ENCODE results near the gene CELSR3. TPM values are rescaled to one million over a fixed set of nuclear protein-coding genes. Genes with fewer than 3 reads are reported as not detected.

CELSR3 gene
- polyA plus RNA-seq, 4 donors: 0.27 to 2.8 (median 1.1) TPM

DNA sequence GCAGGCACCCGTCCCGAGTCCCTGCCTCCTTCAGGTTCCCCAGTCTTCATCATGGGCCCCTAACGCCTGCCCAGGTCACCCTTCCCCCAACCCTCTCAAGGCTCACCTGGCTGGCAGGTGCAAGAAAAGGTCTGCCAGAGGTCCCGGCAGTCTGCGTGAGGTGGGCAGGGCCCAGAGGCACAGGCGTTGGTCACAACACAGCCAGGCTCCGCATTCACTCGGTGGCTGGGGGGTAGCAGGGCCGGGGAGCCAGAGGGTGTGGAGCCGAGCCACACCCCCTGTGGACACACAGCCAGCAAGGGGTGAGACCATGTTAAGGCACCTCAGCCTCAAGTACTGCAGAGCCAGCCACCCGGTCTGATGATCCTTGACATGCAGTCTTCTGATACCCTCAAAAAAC, 10.9 kb downstream of the CELSR3 start:
- peaks cover 0 to 10% (median 0%) of the 10 kb centered on the region in 3 donors for H3K4me1 ChIP-seq (ENCODE audit: control insufficient read depth in 3 of 3, insufficient read depth in 2 of 3, low read depth in 1 of 3, low read length in 2 of 3)
- no peak overlapping the region for H3K4me3 ChIP-seq (ENCODE audit: low read depth in 1 of 3, low read length in 3 of 3)
- H3K27ac ChIP-seq (ENCODE audit: low read depth in 1 of 3, low read length in 2 of 3): no peak overlapping the region
- FAIRE-seq (no peak), DNase-seq (no peak)
- no peaks in the 10 kb centered on the region for H3K9me3 ChIP-seq (ENCODE audit: control insufficient read depth in 2 of 2, insufficient read depth in 1 of 2, low read depth in 1 of 2, low read length in 1 of 2)
- 33 to 71% (median 59%) methylated on average over 11 of the region's 11 CpGs for WGBS, 3 donors
- peaks cover 0 to under 1% (median 0%) of the 10 kb centered on the region in 3 donors for H3K27me3 ChIP-seq (ENCODE audit: control insufficient read depth in 3 of 3, insufficient read depth in 3 of 3, low read length in 3 of 3)
- H3K36me3 ChIP-seq (ENCODE audit: control insufficient read depth in 3 of 3, insufficient read depth in 2 of 3, low read depth in 1 of 3, low read length in 3 of 3): peaks cover 0 to 16% (median 0%) of the 10 kb centered on the region in 3 donors

DNA sequence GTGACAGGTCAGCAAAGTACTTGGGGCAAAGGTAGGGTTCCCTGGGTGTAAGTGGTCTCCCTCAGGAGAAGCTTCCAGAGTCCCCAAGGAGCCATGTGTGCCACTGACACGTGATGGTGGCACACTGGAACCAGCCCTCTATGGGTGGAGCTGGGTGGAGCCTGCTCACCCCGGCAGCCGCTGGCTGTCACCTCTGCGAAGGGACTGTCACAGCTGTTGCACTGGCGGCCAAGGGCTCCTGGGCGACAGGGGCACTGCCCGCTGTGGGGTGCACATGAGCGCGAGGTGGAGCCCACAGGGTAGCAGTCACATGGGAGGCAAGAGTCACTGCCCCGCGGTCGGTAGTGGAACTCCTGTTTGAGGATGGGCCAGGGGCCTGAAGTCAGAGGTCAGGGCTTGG, 12.0 kb downstream of the CELSR3 start:
- 65 to 85% (median 73%) methylated on average over 12 of the region's 12 CpGs for WGBS, 3 donors
- Histone ChIP-seq H3K27me3 (ENCODE audit: control insufficient read depth in 3 of 3, insufficient read depth in 3 of 3, low read length in 3 of 3) (no peaks in the 10 kb centered on the region), H3K4me3 (ENCODE audit: low read depth in 1 of 3, low read length in 3 of 3) (no peak overlapping the region), H3K27ac (ENCODE audit: low read depth in 1 of 3, low read length in 2 of 3) (no peak overlapping the region), H3K9me3 (ENCODE audit: control insufficient read depth in 2 of 2, insufficient read depth in 1 of 2, low read depth in 1 of 2, low read length in 1 of 2) (no peaks in the 10 kb centered on the region), H3K36me3 (ENCODE audit: control insufficient read depth in 3 of 3, insufficient read depth in 2 of 3, low read depth in 1 of 3, low read length in 3 of 3) (peaks cover 0 to 23% (median 0%) of the 10 kb centered on the region in 3 donors), H3K4me1 (ENCODE audit: control insufficient read depth in 3 of 3, insufficient read depth in 2 of 3, low read depth in 1 of 3, low read length in 2 of 3) (peaks cover 0 to 8% (median 0%) of the 10 kb centered on the region in 3 donors)
- DNase-seq: peak in 1 of 2 donors; percentile 28
- FAIRE-seq: no peak

DNA sequence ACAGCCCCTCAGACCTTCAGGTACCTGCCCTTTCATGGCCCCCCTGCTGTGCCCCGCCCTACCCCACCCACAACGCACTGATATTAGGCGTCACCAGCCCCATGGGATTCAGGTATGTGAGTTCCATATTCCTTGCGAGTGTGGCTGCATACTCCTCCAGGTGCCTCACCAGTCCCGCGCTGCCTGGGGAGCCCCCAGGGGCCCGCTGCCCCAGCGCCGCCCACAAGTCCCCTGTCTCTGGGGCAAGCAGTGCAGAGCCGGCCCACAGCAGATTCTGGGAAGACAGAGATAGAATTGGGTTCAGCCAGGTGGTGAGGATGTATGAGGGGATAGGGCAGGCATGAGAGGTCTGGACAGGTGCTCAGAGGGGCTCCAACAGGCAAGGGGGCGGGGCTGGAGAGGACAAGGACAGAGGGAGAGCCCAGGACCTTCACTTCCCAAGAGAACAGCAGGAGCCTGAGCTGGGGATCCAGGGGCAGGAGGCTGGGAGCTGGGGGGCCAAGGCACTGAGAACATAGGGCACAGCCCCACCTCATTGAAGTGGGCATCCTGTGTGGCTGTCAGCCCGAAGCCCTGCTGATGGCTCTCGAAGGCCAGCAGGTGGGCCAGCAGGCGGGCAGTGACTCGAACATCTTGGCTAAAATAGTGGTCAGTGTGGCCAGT, 14.4 kb downstream of the CELSR3 start:
- DNase-seq (no peak), FAIRE-seq (no peak)
- 73 to 86% (median 82%) methylated on average over 15 of the region's 15 CpGs for WGBS, 3 donors

DNA sequence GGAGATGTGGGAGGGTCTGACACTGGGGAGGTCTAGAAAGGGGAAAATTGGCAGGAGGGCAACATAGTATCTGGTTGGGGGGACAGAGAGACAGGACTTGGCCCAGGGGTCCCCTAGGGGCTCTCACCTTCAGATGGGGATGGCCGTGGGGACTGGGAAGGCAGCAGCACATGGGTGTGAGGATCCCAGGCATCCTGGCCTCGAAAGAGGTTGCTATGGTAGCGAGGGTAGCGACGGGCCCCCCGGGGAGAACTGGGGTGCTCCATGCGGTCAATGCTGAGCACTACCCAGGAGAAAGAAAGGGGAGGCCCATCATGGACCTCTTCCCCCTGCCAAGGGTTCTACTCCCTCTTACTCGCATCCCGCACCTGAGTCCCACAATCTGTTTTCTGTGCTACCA, 15.0 kb downstream of the CELSR3 start:
- no peak for DNase-seq
- 74 to 84% (median 80%) methylated on average over 9 of the region's 9 CpGs for WGBS, 3 donors
- Histone ChIP-seq H3K36me3 (ENCODE audit: control insufficient read depth in 3 of 3, insufficient read depth in 2 of 3, low read depth in 1 of 3, low read length in 3 of 3) (peaks cover 0 to 24% (median 0%) of the 10 kb centered on the region in 3 donors), H3K27ac (ENCODE audit: low read depth in 1 of 3, low read length in 2 of 3) (no peak overlapping the region), H3K4me3 (ENCODE audit: low read depth in 1 of 3, low read length in 3 of 3) (no peak overlapping the region), H3K27me3 (ENCODE audit: control insufficient read depth in 3 of 3, insufficient read depth in 3 of 3, low read length in 3 of 3) (no peaks in the 10 kb centered on the region), H3K9me3 (ENCODE audit: control insufficient read depth in 2 of 2, insufficient read depth in 1 of 2, low read depth in 1 of 2, low read length in 1 of 2) (no peaks in the 10 kb centered on the region), H3K4me1 (ENCODE audit: control insufficient read depth in 3 of 3, insufficient read depth in 2 of 3, low read depth in 1 of 3, low read length in 2 of 3) (peaks cover 0 to 8% (median 0%) of the 10 kb centered on the region in 3 donors)
- no peak for FAIRE-seq

More for the DNA sequence above, 14.4 kb downstream of the CELSR3 start:
- Histone ChIP-seq H3K4me1 (ENCODE audit: control insufficient read depth in 3 of 3, insufficient read depth in 2 of 3, low read depth in 1 of 3, low read length in 2 of 3) (peaks cover 0 to 8% (median 0%) of the 10 kb centered on the region in 3 donors), H3K36me3 (ENCODE audit: control insufficient read depth in 3 of 3, insufficient read depth in 2 of 3, low read depth in 1 of 3, low read length in 3 of 3) (peaks cover 0 to 26% (median 0%) of the 10 kb centered on the region in 3 donors), H3K27ac (ENCODE audit: low read depth in 1 of 3, low read length in 2 of 3) (no peak overlapping the region), H3K9me3 (ENCODE audit: control insufficient read depth in 2 of 2, insufficient read depth in 1 of 2, low read depth in 1 of 2, low read length in 1 of 2) (no peaks in the 10 kb centered on the region), H3K4me3 (ENCODE audit: low read depth in 1 of 3, low read length in 3 of 3) (no peak overlapping the region), H3K27me3 (ENCODE audit: control insufficient read depth in 3 of 3, insufficient read depth in 3 of 3, low read length in 3 of 3) (no peaks in the 10 kb centered on the region)

DNA sequence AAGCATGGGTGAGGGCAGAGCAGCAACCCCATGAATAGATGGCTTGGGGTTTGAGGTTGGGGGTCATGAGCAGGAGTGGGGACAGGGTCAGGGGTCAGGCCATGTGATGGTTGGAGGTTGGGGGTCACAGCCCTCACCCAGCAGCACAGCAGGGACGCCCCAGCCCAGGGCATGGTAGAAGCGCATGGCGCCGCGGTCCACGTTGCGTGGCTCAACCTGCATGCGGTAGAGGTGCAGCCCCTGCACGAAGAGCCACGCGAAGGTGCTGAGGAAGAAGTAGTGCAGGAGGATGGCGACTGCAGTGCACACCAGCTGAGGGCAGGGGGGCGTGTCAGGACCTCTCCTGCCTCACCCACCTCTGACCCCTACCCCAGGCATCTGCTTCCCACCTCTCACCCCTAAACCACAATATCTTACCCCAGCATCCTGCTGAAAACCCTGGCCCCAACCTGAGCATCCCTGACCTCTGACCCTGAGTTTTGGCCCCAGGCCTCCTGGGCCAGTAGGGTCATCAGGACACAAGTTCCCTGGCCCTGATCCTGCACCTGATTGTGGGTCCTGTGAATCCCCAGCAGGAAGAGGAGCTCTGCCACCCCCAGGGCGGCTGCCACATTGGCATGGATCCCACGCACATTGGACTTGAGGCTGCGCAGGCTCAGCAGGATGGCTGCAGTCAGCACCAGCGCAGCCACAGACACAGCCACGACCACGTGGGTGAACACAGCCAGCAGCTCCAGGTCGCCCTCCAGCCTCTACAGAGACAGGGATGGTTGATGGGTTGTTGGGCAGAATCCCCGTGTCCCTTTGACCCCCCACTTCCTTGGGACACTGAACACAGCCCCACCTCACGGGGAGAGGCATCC, 17.6 kb downstream of the CELSR3 start:
- Histone ChIP-seq H3K4me3 (ENCODE audit: low read depth in 1 of 3, low read length in 3 of 3) (no peak overlapping the region), H3K36me3 (ENCODE audit: control insufficient read depth in 3 of 3, insufficient read depth in 2 of 3, low read depth in 1 of 3, low read length in 3 of 3) (peaks cover 0 to 25% (median 0%) of the 10 kb centered on the region in 3 donors), H3K9me3 (ENCODE audit: control insufficient read depth in 2 of 2, insufficient read depth in 1 of 2, low read depth in 1 of 2, low read length in 1 of 2) (no peaks in the 10 kb centered on the region), H3K4me1 (ENCODE audit: control insufficient read depth in 3 of 3, insufficient read depth in 2 of 3, low read depth in 1 of 3, low read length in 2 of 3) (peaks cover 0 to 8% (median 0%) of the 10 kb centered on the region in 3 donors), H3K27me3 (ENCODE audit: control insufficient read depth in 3 of 3, insufficient read depth in 3 of 3, low read length in 3 of 3) (no peaks in the 10 kb centered on the region), H3K27ac (ENCODE audit: low read depth in 1 of 3, low read length in 2 of 3) (no peak overlapping the region)
- 86 to 89% (median 87%) methylated on average over 20 to 22 of the region's 22 CpGs for WGBS, 3 donors
- no peak for FAIRE-seq
- no peak for DNase-seq

DNA sequence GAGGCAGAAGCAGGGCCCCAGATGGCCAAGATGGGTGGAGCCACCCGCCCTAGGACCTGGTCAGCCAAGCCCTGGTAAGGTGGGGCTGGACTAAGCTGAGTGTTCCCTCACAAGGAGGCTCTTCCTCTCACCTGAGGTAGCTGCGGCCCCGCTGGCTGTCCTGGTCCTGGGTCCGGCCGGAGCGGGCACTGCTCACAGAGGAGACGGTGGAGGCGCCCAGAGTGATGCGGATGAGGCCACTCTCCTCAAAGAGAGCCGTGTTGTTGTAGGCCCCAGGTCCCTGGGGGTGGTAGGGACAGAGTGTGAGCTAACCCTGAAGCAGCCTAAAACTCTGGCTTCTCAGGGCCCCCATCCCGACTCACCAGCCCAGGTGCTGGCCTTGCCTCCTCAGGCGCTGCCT, 20.1 kb downstream of the CELSR3 start:
- Histone ChIP-seq H3K36me3 (ENCODE audit: control insufficient read depth in 3 of 3, insufficient read depth in 2 of 3, low read depth in 1 of 3, low read length in 3 of 3) (peaks cover 0 to 24% (median 0%) of the 10 kb centered on the region in 3 donors), H3K27me3 (ENCODE audit: control insufficient read depth in 3 of 3, insufficient read depth in 3 of 3, low read length in 3 of 3) (no peaks in the 10 kb centered on the region), H3K4me1 (ENCODE audit: control insufficient read depth in 3 of 3, insufficient read depth in 2 of 3, low read depth in 1 of 3, low read length in 2 of 3) (no peaks in the 10 kb centered on the region), H3K4me3 (ENCODE audit: low read depth in 1 of 3, low read length in 3 of 3) (no peak overlapping the region), H3K27ac (ENCODE audit: low read depth in 1 of 3, low read length in 2 of 3) (no peak overlapping the region), H3K9me3 (ENCODE audit: control insufficient read depth in 2 of 2, insufficient read depth in 1 of 2, low read depth in 1 of 2, low read length in 1 of 2) (no peaks in the 10 kb centered on the region)
- no peak for FAIRE-seq
- WGBS, 3 donors: 87 to 93% (median 92%) methylated on average over 11 to 12 of the region's 12 CpGs
- no peak for DNase-seq

DNA sequence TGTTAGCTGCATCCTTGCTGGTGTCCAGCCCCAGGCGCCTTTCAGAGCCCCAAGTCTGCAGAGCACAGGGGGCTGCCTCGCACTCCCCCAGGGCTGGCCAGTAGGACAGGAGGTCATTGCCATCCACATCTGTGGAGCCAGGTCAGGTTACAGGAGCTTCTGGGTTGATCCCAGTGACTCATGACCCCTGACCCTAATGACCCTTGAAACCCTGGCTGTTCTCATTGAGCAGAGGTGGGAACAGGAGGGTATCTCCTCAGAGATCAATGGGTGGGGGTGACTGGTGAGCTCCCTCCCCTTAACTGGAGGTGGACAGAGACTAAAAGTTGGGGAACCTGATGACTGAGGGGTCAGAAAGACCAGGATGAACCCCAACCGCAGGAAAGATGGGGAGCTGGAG, 21.3 kb downstream of the CELSR3 start:
- DNase-seq (no peak), FAIRE-seq (no peak)
- Histone ChIP-seq H3K4me1 (ENCODE audit: control insufficient read depth in 3 of 3, insufficient read depth in 2 of 3, low read depth in 1 of 3, low read length in 2 of 3) (peaks cover 0 to 4% (median under 1%) of the 10 kb centered on the region in 3 donors), H3K4me3 (ENCODE audit: low read depth in 1 of 3, low read length in 3 of 3) (no peak overlapping the region), H3K27me3 (ENCODE audit: control insufficient read depth in 3 of 3, insufficient read depth in 3 of 3, low read length in 3 of 3) (no peaks in the 10 kb centered on the region), H3K36me3 (ENCODE audit: control insufficient read depth in 3 of 3, insufficient read depth in 2 of 3, low read depth in 1 of 3, low read length in 3 of 3) (peaks cover 0 to 19% (median 0%) of the 10 kb centered on the region in 3 donors), H3K27ac (ENCODE audit: low read depth in 1 of 3, low read length in 2 of 3) (no peak overlapping the region), H3K9me3 (ENCODE audit: control insufficient read depth in 2 of 2, insufficient read depth in 1 of 2, low read depth in 1 of 2, low read length in 1 of 2) (no peaks in the 10 kb centered on the region)
- WGBS, 3 donors: 91 to 97% (median 94%) methylated on average over 3 of the region's 3 CpGs

DNA sequence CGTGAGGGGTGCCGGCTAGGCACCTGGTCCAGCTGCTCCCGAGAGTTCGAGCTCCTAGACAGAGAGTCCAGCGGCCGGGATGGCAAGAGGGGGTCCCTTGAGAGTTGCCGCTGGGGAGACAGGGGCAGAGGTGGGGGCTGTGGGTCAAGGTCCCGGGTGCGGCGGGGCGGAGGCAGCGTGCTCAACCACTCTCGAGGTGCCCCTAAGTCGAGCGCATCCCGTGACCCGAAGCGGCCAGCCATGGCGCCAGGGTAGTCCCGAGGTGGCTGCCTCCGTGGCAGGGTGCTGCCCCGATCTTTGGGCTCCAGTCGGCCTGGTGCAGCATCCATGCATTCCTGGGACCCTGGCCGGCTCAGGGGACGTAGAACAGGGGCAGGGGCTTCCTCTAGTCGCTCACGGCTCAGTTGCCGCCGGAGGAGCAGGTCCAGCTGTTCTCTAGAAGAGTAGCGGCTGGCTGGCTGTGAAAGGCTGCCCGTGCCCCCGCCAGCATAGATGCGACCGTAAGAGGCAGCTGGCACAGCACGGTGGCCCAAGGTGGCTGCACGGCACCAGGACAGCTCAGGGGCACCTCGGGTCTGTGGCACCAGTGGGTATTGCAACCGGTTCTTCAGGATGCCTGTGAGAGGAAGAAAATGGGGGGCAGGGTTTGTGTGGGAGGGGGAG, 22.6 kb downstream of the CELSR3 start:
- FAIRE-seq: no peak
- DNase-seq: no peak
- 86 to 91% (median 88%) methylated on average over 33 to 38 of the region's 38 CpGs for WGBS, 3 donors
- Histone ChIP-seq H3K27me3 (ENCODE audit: control insufficient read depth in 3 of 3, insufficient read depth in 3 of 3, low read length in 3 of 3) (no peaks in the 10 kb centered on the region), H3K4me3 (ENCODE audit: low read depth in 1 of 3, low read length in 3 of 3) (no peak overlapping the region), H3K27ac (ENCODE audit: low read depth in 1 of 3, low read length in 2 of 3) (no peak overlapping the region), H3K9me3 (ENCODE audit: control insufficient read depth in 2 of 2, insufficient read depth in 1 of 2, low read depth in 1 of 2, low read length in 1 of 2) (no peaks in the 10 kb centered on the region), H3K36me3 (ENCODE audit: control insufficient read depth in 3 of 3, insufficient read depth in 2 of 3, low read depth in 1 of 3, low read length in 3 of 3) (peaks cover 0 to 15% (median 0%) of the 10 kb centered on the region in 3 donors), H3K4me1 (ENCODE audit: control insufficient read depth in 3 of 3, insufficient read depth in 2 of 3, low read depth in 1 of 3, low read length in 2 of 3) (peaks cover 0 to 10% (median 3%) of the 10 kb centered on the region in 3 donors)

All from small intestine (tissue), 7 donors.